Measurements from ENCODE around the gene APBB2. TPM values are rescaled to one million over a fixed set of nuclear protein-coding genes. Genes with fewer than 3 reads are reported as not detected.
"Not testable (repeated sequence)": the region's sequence is repeated elsewhere in the genome, so short reads cannot be mapped to it uniquely, and the experiment has no call there.

APBB2 gene
- total RNA-seq, 1 donor from 2014 or later = 23.5 TPM

DNA sequence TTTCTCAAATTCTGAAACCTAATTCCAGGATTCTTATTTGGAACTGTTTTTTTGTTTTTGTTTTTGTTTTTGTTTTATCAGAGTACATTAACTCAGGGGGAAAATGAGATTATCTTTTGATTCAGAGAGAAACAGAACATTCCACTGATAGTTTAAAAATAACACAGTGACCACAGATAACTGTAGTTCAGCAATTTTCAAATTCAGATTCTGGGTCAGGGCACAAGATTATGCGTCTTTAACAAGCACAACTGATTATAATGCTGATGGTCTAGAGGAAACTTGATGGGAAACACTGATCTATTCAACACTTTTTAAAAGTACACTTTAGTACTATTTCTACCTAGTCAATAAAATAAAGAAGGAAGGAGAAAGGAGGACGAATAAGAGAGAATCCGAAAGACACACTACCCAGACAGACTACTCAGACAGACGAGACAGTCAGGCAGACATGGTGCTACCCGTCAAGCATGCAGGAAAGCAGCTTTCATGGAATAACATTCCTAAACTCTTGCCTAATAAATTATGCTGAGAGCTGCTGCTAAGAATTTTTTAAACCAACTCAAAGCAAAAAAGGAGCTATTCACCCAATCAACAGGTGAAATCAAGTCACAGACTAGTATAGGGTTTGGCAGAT is 59.0 kb downstream of the APBB2 start:
- Histone ChIP-seq H3K27ac (replicated peaks) (peak overlapping the region; percentile 46), H3K9me3 (replicated peaks) (no peaks in the 10 kb centered on the region), H3K4me1 (peaks cover 50% of the 10 kb centered on the region), H3K27me3 (ENCODE audit: low read depth) (no peaks in the 10 kb centered on the region), H3K36me3 (no peaks in the 10 kb centered on the region), H3K4me3 (no peak overlapping the region)
- intact Hi-C loops (cut with micrococcal nuclease) = no loop called here
- TF ChIP-seq, protein P1, sequence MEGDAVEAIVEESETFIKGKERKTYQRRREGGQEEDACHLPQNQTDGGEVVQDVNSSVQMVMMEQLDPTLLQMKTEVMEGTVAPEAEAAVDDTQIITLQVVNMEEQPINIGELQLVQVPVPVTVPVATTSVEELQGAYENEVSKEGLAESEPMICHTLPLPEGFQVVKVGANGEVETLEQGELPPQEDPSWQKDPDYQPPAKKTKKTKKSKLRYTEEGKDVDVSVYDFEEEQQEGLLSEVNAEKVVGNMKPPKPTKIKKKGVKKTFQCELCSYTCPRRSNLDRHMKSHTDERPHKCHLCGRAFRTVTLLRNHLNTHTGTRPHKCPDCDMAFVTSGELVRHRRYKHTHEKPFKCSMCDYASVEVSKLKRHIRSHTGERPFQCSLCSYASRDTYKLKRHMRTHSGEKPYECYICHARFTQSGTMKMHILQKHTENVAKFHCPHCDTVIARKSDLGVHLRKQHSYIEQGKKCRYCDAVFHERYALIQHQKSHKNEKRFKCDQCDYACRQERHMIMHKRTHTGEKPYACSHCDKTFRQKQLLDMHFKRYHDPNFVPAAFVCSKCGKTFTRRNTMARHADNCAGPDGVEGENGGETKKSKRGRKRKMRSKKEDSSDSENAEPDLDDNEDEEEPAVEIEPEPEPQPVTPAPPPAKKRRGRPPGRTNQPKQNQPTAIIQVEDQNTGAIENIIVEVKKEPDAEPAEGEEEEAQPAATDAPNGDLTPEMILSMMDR (IDR thresholded peaks at IDR 0.05; ENCODE audit: borderline replicate concordance) = no peak
- no peak for DNase-seq

DNA sequence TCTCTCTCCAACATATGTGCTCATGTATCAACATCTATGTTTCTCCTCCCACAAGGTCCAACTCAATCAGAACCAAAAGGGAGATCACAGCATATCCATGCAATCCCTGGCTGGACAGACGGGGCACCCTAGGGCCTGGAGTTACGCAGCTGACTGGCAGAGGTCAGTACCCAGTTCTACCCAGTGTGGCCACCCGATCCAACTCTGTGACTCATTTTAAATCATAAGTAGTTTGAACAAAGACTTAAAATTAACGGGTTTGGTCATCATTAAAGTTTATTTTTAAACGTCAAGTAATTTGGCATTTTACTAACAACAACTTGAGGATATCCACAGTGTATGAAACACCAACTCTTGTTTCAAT is 59.5 kb downstream of the APBB2 start:
- Histone ChIP-seq H3K36me3 (no peaks in the 10 kb centered on the region), H3K4me1 (peaks cover 45% of the 10 kb centered on the region), H3K4me3 (no peak overlapping the region), H3K27me3 (ENCODE audit: low read depth) (no peaks in the 10 kb centered on the region), H3K27ac (replicated peaks) (peak overlapping the region; percentile 46), H3K9me3 (replicated peaks) (no peaks in the 10 kb centered on the region)
- no peak for DNase-seq
- intact Hi-C loops (cut with micrococcal nuclease) = no loop called here
- TF ChIP-seq, protein P1 (IDR thresholded peaks at IDR 0.05; ENCODE audit: borderline replicate concordance) = no peak

DNA sequence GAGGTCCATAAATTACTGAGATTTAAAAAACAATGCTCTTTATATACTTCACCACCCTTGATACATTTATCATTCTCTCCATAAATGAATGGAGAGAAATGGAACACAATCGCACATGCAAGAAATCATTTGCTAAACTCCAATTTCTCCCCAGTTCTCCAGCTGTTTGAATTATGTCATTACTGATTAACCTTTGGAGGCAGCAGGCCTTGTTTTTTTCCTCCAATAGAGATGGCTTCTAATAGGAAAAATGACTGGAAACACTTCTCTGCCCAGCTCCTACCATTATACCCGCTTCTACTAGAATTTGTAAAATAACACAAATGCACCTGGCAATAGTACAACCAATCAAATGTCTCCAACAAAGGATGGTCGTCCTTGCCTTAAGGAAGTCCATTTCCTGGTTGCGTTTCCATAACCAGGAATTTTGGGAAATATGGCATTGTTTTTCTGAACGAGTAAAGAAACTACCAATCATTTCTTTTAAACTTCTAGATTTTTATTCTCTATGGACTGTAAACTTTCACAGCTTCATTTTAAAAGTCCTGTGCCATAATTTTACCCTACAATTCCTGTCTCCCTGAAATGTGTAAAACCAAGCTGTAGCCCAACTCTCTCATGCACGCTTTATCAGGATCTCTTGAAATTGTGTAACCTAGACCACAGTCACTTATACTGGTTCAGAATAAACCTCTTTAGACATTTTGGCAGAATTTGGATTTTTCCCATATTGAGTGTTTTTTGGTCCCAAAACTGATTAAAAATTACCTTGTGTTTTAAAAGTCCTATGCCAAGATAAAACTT is 60.1 kb downstream of the APBB2 start:
- Histone ChIP-seq H3K27ac (replicated peaks) (peak overlapping the region; percentile 46), H3K4me3 (no peak overlapping the region), H3K9me3 (replicated peaks) (no peaks in the 10 kb centered on the region), H3K36me3 (no peaks in the 10 kb centered on the region), H3K4me1 (peaks cover 44% of the 10 kb centered on the region), H3K27me3 (ENCODE audit: low read depth) (no peaks in the 10 kb centered on the region)
- TF ChIP-seq, protein P1 (IDR thresholded peaks at IDR 0.05; ENCODE audit: borderline replicate concordance) = no peak
- no peak for DNase-seq
- intact Hi-C loops (cut with micrococcal nuclease) = no loop called here

DNA sequence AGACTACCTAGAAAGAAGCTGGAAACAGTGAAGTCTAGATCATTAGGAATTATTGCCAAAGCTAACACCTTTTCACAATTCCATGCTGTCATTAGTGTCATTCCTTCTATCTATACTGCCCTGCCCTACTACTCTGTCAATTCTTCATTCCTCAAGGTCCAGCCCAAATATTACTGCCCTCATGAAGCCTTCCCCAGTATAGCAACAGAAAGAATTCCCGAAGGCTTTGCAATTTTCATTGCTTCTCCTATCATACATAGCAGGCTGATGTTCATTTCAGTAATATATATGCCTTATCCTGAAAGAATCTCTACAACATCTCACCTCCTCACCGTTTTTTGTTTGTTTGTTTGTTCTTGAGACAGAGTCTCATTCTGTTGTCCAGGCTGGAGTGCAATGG is 63.9 kb downstream of the APBB2 start:
- peaks cover 59% of the 10 kb centered on the region for H3K4me1 ChIP-seq
- H3K27me3 ChIP-seq (ENCODE audit: low read depth) = no peaks in the 10 kb centered on the region
- intact Hi-C loops (cut with micrococcal nuclease) = no loop called here
- no peak for DNase-seq
- no peak overlapping the region for H3K27ac ChIP-seq (replicated peaks)
- H3K4me3 ChIP-seq = no peak overlapping the region
- TF ChIP-seq, protein P1 (IDR thresholded peaks at IDR 0.05; ENCODE audit: borderline replicate concordance) = no peak
- H3K36me3 ChIP-seq = no peaks in the 10 kb centered on the region
- H3K9me3 ChIP-seq (replicated peaks) = no peaks in the 10 kb centered on the region

DNA sequence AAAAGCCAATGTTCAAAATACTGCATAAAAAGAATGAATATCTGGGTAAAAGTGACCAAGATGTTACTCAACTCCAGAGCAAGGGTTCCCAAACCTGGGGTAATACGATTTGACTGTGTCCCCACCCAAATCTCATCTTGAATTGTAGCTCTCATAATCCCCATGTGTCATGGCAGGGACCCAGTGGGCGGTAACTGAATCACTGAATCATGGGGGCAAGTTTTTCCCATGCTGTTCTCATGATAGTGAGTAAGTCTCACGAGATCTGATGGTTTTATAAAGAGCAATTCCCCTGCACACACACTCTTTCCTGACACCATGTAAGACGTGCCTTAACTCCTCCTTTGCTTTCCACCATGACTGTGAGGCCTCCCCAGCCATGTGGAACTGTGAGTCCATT is 64.8 kb downstream of the APBB2 start:
- DNase-seq; H3K27me3 ChIP-seq (ENCODE audit: low read depth); H3K9me3 ChIP-seq (replicated peaks); intact Hi-C loops (cut with micrococcal nuclease); H3K4me3 ChIP-seq; H3K36me3 ChIP-seq: not testable (repeated sequence)
- peaks cover 59% of the 10 kb centered on the region for H3K4me1 ChIP-seq
- H3K27ac ChIP-seq (replicated peaks) = peak overlapping the region; percentile 9

DNA sequence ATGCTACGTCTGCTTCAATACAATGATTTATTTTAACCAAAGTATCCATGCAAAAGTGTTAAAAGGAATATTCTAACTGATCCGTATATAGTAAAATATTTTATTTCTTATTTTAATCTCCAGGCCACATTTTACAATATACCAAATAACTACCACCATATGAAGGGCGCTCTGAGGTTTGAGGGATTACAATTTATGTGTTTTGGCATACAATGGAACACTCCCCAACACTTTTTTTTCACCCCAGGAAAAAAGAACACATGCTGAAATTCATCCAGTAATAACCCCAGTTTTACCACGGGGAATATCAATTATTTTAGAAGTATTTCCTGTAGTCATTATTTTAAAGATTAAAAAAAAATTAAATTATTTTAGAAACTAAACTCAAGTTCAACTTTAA is 65.4 kb downstream of the APBB2 start:
- no peaks in the 10 kb centered on the region for H3K9me3 ChIP-seq (replicated peaks)
- H3K4me3 ChIP-seq = no peak overlapping the region
- no peaks in the 10 kb centered on the region for H3K27me3 ChIP-seq (ENCODE audit: low read depth)
- intact Hi-C loops (cut with micrococcal nuclease) = no loop called here
- no peak for DNase-seq
- peak overlapping the region; percentile 9 for H3K27ac ChIP-seq (replicated peaks)
- TF ChIP-seq, protein P1 (IDR thresholded peaks at IDR 0.05; ENCODE audit: borderline replicate concordance) = no peak
- H3K4me1 ChIP-seq = peaks cover 59% of the 10 kb centered on the region
- no peaks in the 10 kb centered on the region for H3K36me3 ChIP-seq

All from left ventricle myocardium inferior (tissue), 1 donor.